ES-I3 (cell line): ENCODE measurements around the gene KIF17.

ENCODE experiments used
- H3K36me3 ChIP-seq: 2 replicates; pipeline ENCODE4 v1.6.1; 2013; ENCODE audit warnings: mild to moderate bottlenecking, low read length, control low read depth, moderate library complexity; ENCODE audit not compliant: insufficient read depth
- H3K4me1 ChIP-seq: 2 replicates; pipeline ENCODE4 v1.6.1; 2013; ENCODE audit warnings: mild to moderate bottlenecking, control low read depth, low read length; ENCODE audit not compliant: insufficient read depth
- H3K9ac ChIP-seq: 2 replicates; pipeline ENCODE4 v1.6.1; 2013; ENCODE audit warnings: low read depth, mild to moderate bottlenecking, low read length, moderate library complexity
- H3K9me3 ChIP-seq: 2 replicates; pipeline ENCODE4 v1.6.1; 2013; ENCODE audit warnings: mild to moderate bottlenecking, low read length, moderate library complexity; ENCODE audit not compliant: control insufficient read depth, insufficient read depth

Gene KIF17

DNA sequence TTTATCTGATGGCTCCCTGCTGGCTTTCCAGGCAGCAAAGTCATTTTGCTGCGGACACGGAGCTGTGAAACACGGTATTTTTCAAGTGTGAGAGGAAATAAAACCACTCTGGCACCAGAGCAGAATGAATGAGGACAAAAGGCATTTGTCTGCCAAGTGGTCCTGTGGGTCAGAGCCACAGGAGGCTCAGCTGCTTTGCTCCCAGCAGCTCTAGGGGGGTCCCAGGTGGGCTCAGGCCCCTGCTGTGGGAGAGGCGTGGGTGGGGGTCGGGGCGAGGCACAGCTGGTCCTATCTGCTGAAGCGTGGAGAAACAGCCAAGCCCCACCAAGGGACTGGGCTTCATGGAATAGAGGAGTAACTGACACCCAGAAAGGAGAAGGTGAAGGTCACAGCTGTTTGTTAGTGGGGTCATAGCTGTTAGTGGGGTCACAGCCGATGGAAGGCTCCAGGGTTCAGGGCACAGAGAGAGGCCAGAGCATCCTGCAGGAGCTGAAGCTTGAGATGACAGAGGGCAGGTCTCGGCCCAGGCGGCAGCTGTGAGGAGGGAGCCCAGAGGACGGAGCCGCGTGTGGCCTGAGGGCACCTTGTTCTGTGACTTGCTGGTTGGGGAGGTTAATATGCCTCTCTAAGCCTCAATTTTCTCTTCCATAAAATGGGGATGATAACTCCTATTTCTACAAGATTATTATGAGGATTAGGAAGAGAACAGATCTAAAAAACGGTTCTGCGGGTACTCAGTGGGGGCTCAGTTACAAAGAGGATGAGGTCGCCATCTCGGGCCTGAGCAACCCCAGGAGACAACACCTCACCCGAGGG lies 7.1 kb downstream of the KIF17 start:
- Histone ChIP-seq H3K9me3 (no peaks in the 10 kb centered on the region), H3K4me1 (no peaks in the 10 kb centered on the region), H3K9ac (no peak overlapping the region), H3K36me3 (no peaks in the 10 kb centered on the region)

DNA sequence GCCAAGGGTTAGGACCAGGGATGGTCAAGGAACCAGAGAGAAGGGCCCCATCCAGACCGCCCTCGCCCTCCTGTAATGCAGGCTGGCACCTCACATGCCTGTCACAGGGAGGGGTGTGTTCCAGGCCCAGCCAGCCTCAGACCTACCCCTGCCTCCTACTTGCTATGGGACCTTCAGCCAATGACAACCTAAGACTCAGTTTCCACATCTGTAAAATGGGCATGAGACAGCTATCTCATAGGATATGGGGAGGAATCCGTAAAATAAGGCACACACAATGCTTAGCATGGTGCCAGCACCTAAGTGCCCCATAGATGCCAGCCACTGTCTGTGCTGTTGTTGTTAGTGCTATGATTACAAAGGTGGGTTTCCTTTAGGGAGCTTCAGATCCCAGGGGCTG lies 7.9 kb downstream of the KIF17 start:
- Histone ChIP-seq H3K9me3 (no peaks in the 10 kb centered on the region), H3K36me3 (no peaks in the 10 kb centered on the region), H3K9ac (no peak overlapping the region), H3K4me1 (no peaks in the 10 kb centered on the region)

DNA sequence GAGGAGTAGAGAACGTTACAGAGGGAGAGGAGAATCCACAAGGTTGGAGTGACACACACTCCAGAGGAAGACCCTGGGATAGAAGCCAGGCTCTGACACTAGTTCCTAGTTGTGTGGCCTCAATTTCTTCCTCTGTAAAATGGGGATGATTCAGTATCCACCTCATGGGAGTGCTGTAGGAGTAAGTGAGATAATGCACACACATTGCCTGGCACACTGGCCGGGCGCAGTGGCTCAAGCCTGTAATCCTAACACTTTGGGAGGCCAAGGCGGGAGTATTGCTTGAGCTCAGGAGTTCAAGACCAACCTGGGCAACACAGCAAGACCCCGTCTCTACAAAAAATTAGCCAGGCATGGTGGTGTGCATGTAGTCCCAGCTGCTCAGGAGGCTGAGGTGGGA lies 8.9 kb downstream of the KIF17 start:
- no peaks in the 10 kb centered on the region for H3K9me3 ChIP-seq
- H3K4me1 ChIP-seq, result no peaks in the 10 kb centered on the region
- H3K9ac ChIP-seq, result no peak overlapping the region
- H3K36me3 ChIP-seq, result no peaks in the 10 kb centered on the region

GRCh38 chr1:20708057-20708456 lies 9.8 kb downstream of the KIF17 start:
- Histone ChIP-seq H3K9me3 (no peaks in the 10 kb centered on the region), H3K36me3 (no peaks in the 10 kb centered on the region), H3K4me1 (no peaks in the 10 kb centered on the region), H3K9ac (no peak overlapping the region)

DNA sequence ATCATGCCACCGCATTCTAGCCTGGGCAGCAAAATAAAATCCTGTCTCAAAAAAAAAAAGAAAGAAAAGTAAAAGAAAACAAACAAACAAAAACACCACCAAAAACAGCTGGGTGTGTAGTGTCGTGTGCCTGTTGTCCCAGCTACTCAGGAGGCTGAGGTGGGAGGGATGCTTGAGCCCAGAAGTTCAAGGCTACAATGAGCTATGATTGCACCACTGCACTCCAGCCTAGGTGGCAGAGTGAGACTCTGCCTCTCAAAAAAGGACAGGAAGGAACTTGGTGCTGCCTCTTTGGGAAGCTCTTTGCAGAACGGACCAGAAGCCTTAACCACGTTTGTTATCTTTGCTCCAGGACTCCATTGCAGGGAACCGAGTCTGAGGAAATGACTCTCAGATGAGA lies 11.0 kb downstream of the KIF17 start:
- Histone ChIP-seq H3K4me1 (no peaks in the 10 kb centered on the region), H3K9me3 (no peaks in the 10 kb centered on the region), H3K9ac (no peak overlapping the region), H3K36me3 (no peaks in the 10 kb centered on the region)

GRCh38 chr1:20705203-20705755 lies 12.5 kb downstream of the KIF17 start:
- no peaks in the 10 kb centered on the region for H3K9me3 ChIP-seq
- no peaks in the 10 kb centered on the region for H3K4me1 ChIP-seq
- no peaks in the 10 kb centered on the region for H3K36me3 ChIP-seq
- no peak overlapping the region for H3K9ac ChIP-seq

DNA sequence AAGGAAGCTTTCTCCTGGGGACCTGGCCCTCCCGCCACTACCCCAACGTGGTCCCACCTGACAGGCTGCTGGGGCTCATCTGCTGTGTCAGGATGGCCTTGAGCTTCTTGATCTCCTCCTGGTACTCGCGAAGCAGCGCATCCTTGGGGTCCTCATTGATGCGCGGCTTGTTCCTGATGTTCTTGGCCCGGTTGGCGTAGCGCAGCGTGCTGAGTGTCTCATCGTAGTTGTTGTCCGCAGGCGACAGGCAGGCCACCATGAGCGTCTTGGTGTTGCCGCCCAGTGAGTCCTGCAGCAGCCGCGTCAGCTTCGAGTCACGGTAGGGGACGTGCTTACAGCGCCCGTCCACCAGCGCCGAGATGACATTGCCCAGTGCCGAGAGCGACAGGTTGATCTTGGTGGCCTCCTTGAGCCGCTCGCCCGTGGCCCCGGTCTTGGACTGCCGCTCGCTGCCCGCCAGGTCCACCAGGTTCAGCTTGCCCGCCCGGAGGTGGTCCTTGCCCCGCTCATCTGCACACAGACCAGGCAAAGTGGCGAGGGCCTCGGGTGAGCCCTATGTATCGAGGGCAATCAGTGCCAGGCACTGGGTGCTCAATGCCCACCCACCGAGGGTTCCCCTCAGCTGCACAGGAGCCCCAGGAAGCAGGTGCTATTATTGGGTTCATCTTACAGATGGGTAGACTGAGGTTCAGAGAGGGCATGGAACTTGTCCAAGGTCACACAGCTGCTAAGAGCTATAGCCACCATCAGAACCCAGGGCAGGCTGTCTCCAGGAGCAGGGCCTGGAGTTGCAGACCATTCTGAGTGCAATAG lies 13.2 kb downstream of the KIF17 start:
- Histone ChIP-seq H3K9me3 (no peaks in the 10 kb centered on the region), H3K9ac (no peak overlapping the region), H3K36me3 (no peaks in the 10 kb centered on the region), H3K4me1 (peaks cover 3% of the 10 kb centered on the region; the same call in 1 of the 2 replicates)

DNA sequence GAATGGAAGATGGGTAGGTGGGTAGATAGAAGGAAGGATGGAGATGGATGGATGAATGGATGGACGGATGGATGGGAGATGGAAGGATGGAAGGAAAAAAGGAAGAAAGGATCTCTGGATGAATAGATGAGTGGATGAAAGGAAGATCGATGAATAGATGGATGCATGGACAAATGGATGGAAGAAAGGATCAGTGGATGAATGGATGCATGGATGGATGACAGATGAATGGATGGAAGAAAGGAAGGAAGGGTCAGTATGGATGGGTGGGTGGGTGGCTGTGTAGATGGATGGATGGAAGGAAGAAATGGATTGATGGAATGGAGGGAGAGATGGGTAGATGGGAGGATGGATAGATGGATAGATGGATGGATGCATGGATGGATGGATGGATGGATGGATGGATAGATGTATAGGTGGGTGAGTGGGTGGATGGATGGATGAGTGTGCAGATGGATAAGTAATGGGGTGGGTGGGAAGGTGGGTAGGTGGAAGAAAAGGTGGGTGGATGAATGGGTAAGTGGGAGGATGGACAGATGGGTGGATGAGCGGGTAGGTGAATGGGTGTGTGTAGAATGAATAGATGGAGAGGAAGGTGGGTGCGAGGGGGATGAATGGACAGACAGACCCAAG lies 14.6 kb downstream of the KIF17 start:
- Histone ChIP-seq H3K9ac (no peak overlapping the region), H3K4me1 (peaks cover 5% of the 10 kb centered on the region; the same call in 1 of the 2 replicates)

DNA sequence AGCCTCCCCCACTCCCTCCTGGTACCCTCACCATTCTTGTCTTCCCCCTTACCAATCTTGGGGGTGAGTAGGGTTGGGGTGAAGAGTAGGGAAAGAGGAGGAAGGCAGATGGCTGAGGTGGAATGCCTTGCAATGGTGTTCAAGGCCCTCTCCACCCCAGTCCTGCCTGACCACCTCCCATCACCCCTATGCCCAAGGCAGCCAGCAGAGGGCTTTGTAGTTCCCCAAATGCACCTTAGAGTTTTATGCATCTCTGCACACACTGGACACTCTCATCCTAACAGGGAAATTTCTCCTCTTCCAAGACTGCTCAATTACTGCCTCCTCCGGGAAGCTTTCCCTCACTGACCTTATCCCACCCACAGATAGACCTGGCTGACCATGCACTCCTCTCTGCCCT lies 15.4 kb downstream of the KIF17 start:
- H3K9ac ChIP-seq, result no peak overlapping the region
- no peaks in the 10 kb centered on the region for H3K36me3 ChIP-seq
- H3K4me1 ChIP-seq, result peaks cover 13% of the 10 kb centered on the region; the same call in 1 of the 2 replicates
- H3K9me3 ChIP-seq, result no peaks in the 10 kb centered on the region

More for the DNA sequence above, 14.6 kb downstream of the KIF17 start:
- Histone ChIP-seq H3K36me3 (no peaks in the 10 kb centered on the region), H3K9me3 (no peaks in the 10 kb centered on the region)

DNA sequence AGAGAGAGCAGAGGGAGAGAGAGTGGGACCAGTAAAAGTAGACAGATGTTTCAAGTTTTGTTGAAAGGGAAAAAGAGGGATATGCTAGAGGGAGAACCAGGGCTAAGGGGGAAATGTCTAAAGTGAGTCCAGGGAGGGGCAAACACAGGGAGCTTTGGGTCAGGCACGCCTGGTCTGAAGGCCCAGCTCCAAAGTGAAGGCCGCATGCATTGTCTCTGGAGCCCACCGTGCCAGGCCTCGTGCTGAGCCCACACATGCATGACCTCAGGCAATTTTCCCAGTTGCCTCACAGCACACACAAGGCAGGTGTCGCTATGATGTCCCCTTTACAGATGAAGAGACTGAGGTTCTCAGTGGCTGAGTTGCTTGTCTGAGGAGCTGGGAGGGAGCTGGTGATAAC lies 16.0 kb downstream of the KIF17 start:
- H3K9me3 ChIP-seq, result no peaks in the 10 kb centered on the region
- H3K9ac ChIP-seq, result no peak overlapping the region
- no peaks in the 10 kb centered on the region for H3K36me3 ChIP-seq
- H3K4me1 ChIP-seq, result peaks cover 15% of the 10 kb centered on the region; the same call in 1 of the 2 replicates

DNA sequence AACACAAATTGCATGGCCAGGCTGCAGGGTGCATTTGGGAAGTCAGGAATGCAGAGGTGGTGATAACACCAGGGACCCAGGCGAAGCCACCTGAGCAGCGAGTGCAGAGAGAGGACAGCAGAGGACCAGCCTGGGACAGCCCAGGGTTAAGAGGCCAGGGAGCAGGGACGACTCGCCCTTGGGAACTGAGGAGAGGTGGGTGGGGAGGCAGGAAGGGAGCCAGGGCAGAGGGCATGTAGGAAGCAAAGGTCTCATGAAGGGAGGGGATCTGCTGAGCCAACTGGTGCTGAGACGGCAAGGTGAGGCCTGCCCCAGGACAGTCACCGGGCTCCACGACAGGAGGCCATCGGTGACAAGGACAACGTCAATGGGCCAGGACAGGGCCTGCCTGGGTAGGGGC lies 16.4 kb downstream of the KIF17 start:
- Histone ChIP-seq H3K4me1 (peaks cover 15% of the 10 kb centered on the region; the same call in 1 of the 2 replicates), H3K9me3 (no peaks in the 10 kb centered on the region), H3K9ac (no peak overlapping the region), H3K36me3 (no peaks in the 10 kb centered on the region)

DNA sequence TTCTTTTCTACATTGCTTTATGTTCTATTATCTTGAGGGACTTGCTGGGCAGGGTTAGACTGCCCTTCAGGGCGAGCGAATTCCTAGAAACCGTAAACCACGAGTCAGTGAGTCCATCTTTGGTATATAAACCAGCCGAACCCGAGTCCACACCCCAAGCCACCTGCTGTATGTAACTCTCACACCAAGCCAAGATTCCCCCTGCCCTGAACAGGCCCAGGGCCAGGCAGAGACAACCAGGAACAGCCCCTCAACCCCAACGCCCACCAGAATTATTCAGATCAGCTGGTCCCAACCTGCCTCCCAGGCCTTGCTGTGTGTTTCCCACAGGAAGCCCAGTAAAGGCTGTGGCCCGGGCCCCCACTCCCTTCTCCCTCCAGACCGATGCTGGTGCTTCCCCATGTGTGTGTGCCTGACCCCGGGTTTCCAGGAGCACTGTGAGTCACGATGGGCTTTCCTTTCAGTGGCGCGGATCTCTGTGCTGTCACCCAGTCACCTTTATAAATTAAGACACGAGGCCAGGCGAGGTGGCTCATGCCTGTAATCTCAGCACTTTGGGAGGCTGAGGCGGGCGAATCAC lies 17.1 kb downstream of the KIF17 start:
- H3K9me3 ChIP-seq, result no peaks in the 10 kb centered on the region
- H3K4me1 ChIP-seq, result peaks cover 15% of the 10 kb centered on the region; the same call in 1 of the 2 replicates
- no peak overlapping the region for H3K9ac ChIP-seq
- no peaks in the 10 kb centered on the region for H3K36me3 ChIP-seq

DNA sequence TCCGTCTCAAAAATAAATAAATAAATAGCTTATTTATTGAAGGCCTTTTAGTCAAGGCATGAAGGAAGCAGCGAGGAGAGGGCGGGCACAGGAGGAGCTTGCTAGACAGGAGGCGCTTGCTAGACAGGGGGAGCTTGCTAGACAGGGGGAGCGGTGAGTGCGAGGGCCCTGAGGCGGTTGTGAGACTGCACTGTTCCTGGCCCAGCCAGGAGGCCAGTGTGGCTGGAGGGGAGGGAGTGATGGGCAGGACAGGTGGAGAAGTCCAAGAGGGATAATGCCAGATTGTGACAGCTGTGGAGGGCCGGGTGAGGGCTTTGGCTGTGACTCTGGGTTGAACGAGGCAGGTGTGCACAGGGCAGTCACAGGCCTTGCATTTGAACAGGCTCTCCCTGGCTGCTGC lies 18.2 kb downstream of the KIF17 start:
- Histone ChIP-seq H3K36me3 (no peaks in the 10 kb centered on the region), H3K9ac (no peak overlapping the region), H3K4me1 (peaks cover 15% of the 10 kb centered on the region; the same call in 1 of the 2 replicates), H3K9me3 (no peaks in the 10 kb centered on the region)
